GM12891 (cell line): ENCODE data around the gene ZNRF1.

Source experiments
- POLR2A ChIP-seq: IDR thresholded peaks from 2 replicates; pipeline ENCODE4 v1.6.1; 2011; ENCODE audit warnings: low read depth, low read length, control low read depth
- SPI1 ChIP-seq: IDR thresholded peaks from 2 replicates; pipeline ENCODE4 v1.6.1; 2011; ENCODE audit warnings: low read depth, low read length, control low read depth

- no peak for TF ChIP-seq POLR2A
- no peak for TF ChIP-seq SPI1
These were observed 132.3 kb downstream of the ZNRF1 start for GRCh38 chr16:75131081-75131480.
